Epithelial cell of proximal tubule (primary cell): ENCODE measurements around the gene SCN2A. TPM values are rescaled to one million over a fixed set of nuclear protein-coding genes. Genes with fewer than 3 reads are reported as not detected.

ENCODE experiments used
- DNase-seq: peaks from one replicate; pipeline ENCODE4 v3.0.0-alpha.2; 2011; ENCODE audit warnings: low read depth
- H3K4me3 ChIP-seq: 2 replicates; pipeline ENCODE4 v1.5.1; 2011; ENCODE audit warnings: low read depth, mild to moderate bottlenecking, low read length
- CTCF ChIP-seq: conservative IDR thresholded peaks from 2 replicates; pipeline ENCODE4 v1.5.1; 2012; ENCODE audit warnings: low read depth, mild to moderate bottlenecking, low read length
- total RNA-seq: library from RNA; depleted of rRNA; stranded (reverse); fragments of >200 nt; gene quantifications from 2 replicates; pipeline ENCODE4 v1.2.3, GENCODE V29; 2015

Gene SCN2A
- total RNA-seq, 1 donor from 2014 or later = under 0.01 TPM

GRCh38 chr2:165227571-165227970 lies 11.6 kb upstream of the SCN2A start:
- TF ChIP-seq CTCF = no peak
- H3K4me3 ChIP-seq = no peak overlapping the region
- DNase-seq = no peak

GRCh38 chr2:165237056-165237455 lies 2.2 kb upstream of the SCN2A start:
- no peak for DNase-seq
- no peak for TF ChIP-seq CTCF

GRCh38 chr2:165238295-165238694 lies 919 bp upstream of the SCN2A start:
- no peak overlapping the region for H3K4me3 ChIP-seq
- no peak for TF ChIP-seq CTCF
- no peak for DNase-seq

More at GRCh38 chr2:165237056-165237455, 2.2 kb upstream of the SCN2A start:
- H3K4me3 ChIP-seq = no peak overlapping the region

DNA sequence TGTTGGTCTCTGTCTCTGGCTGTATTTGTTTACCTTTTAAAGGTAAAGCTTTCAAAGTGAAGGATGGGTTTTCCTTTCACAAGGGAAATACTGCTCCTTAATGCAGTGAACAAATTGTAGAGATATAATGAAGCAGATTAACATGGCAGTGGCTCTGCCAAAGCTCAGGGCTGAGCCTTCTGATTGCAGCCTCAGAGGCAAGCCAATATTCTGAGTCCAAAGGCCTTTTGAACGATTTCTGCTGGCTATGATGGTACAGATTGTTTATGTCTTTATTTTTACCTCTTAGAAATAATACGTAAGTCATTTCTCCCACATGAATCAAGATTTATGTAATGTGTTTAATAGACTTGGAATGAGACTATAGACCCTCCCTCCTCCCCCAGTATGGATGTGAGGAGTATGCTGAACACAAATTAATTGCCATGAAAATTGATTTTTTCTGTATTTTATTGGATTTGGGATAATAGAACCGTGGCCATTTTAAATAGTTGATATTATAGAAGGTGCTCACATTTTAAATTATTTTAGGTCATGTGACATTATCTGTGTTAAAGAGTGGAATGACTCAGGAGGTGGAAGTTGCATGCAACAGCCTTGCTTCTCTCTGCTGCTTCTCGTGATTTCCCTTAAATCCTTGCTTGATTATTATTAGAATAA lies 772 bp downstream of the SCN2A start:
- TF ChIP-seq CTCF = no peak
- no peak overlapping the region for H3K4me3 ChIP-seq
- DNase-seq = no peak

DNA sequence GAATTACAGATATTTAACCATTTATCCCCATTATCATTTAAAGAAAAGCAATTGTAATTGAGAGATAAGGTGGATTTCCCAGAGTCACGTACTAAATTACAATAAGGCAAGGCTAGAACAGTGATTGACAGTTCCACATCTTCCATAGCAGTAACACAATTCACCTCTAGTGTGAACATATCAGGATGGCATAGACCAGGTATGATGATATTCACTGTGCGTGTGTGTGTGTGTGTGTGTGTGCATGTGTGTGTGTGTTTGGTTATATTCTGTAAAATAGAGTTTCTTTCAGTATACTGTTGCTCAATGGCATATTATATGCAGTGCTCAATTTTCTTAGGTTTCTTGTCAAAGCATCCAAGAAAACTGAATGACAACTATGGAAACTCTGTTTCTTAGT lies 1.7 kb downstream of the SCN2A start:
- no peak for TF ChIP-seq CTCF
- DNase-seq = no peak
- H3K4me3 ChIP-seq = no peak overlapping the region

DNA sequence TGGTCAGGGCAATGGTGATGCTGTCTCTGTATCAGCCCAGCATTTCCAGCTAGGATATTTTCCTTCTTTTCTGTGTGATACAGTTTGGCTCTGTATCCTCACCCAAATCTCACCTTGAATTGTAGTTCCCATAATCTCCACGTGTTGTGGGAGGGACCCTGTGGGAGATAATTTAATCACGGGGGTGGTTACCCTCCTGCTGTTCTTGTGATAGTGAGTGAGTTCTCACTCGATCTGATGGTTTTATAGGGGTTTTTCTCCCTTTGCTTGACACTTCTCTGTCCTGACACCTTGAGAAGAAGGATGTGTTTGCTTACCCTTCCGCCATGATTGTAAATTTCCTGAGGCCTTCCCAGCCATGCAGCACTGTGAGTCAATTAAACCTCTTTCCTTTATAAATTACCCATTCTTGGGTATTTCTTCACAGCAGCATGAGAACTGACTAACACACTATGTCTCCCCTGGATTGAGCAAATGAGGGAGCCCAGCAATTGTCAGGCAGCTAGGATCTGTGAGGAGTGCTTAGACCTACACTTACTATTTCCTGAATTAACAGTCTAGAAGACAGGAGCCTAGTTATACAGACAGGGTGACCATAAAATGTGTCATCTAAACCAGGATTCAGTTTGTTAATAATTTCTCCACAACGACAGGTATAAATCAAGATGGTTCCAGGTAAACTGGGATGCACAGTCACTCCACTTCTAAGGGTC lies 6.0 kb downstream of the SCN2A start:
- DNase-seq = no peak
- TF ChIP-seq CTCF = no peak
- no peak overlapping the region for H3K4me3 ChIP-seq

DNA sequence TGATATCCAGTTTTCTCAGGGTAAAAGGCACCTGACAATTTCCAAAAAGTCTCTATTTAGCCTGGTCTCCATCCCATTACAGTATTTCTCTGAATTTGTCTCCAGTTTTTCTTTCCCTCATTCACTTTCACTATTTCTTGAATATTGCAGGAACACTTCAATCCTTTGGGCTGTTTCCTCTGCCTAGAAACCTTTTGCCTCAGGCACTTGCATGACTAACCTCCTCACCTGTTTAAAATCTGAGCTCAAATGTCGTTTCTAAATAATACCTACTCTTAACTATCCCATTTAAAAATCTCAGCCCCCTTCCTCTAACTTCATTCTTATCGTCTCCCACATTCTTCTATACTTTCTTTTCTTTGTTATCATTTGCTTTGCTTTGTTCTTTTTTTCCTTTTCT lies 9.0 kb downstream of the SCN2A start:
- no peak for TF ChIP-seq CTCF
- no peak overlapping the region for H3K4me3 ChIP-seq
- no peak for DNase-seq
